Esophagus squamous epithelium (tissue), 5 donors: ENCODE data around the gene PAPPA. TPM values are rescaled to one million over a fixed set of nuclear protein-coding genes. Genes with fewer than 3 reads are reported as not detected.

Experiments
- DNase-seq: peaks from one replicate; lab custom pipeline; 2025; lab: John Stamatoyannopoulos, UW
- H3K27ac ChIP-seq, 4 donors: fragments of 200-600 bp; sonication (generic); one replicate each; pipeline ENCODE4 v1.5.1; 2016 to 2019; ENCODE audit warnings: mild to moderate bottlenecking in 1 of 4
- H3K27me3 ChIP-seq, 4 donors: fragments of 200-600 bp; sonication (generic); 1 replicate in 3 of 4; 2 replicates in 1 of 4; pipeline versions ENCODE4 v1.5.1 to v1.6.0; 2017 to 2021; ENCODE audit warnings: antibody characterized with exemption in 1 of 4
- H3K36me3 ChIP-seq, 3 donors: fragments of 200-600 bp; sonication (generic); one replicate each; pipeline ENCODE4 v1.5.1; 2016 to 2019
- H3K4me1 ChIP-seq, 3 donors: fragments of 200-600 bp; sonication (generic); one replicate each; pipeline ENCODE4 v1.5.1; 2017 to 2019
- H3K4me3 ChIP-seq, 4 donors: fragments of 200-600 bp; sonication (generic); 1 replicate in 3 of 4; 2 replicates in 1 of 4; pipeline ENCODE4 v1.5.1; 2016 to 2019; ENCODE audit warnings: mild to moderate bottlenecking in 2 of 4, moderate library complexity in 1 of 4
- H3K9me3 ChIP-seq, 3 donors: fragments of 200-600 bp; sonication (generic); one replicate each; pipeline ENCODE4 v1.5.1; 2016 to 2019
- CTCF ChIP-seq, 6 experiments: fragments of 450-650 bp in 4 of 6; fragments of 200-600 bp in 2 of 6; sonication (generic) in 2 of 6; IDR thresholded peaks; one replicate each; pipeline ENCODE4 v1.5.1; 2016 to 2019; ENCODE audit warnings: antibody characterized with exemption in 6 of 6, mild to moderate bottlenecking in 4 of 6, moderate library complexity in 4 of 6
- POLR2A ChIP-seq, 4 donors: fragments of 450-650 bp; IDR thresholded peaks; one replicate each; pipeline ENCODE4 v1.6.1; 2017; ENCODE audit warnings: antibody characterized with exemption in 4 of 4, mild to moderate bottlenecking in 4 of 4, moderate library complexity in 3 of 4
- WGBS, 2 donors: methylation state at CpG; one replicate each; pipeline ENCODE4 v1.1.5; 2018; 5-methylcytosine and 5-hydroxymethylcytosine counted together
- intact Hi-C: fragments of 100-400 bp; cut with DNase I; formaldehyde crosslinking; loops from one replicate; pipeline ENCODE4 v1.15.0; 2022
- total RNA-seq, 4 donors: library from RNA; depleted of rRNA; stranded (reverse); fragments of >200 nt; gene quantifications; one replicate each; pipeline ENCODE4 v1.1.0, GENCODE V29; 2016
- donor health status: DM: yes; HTN: yes; CAD: no.

The PAPPA gene
- total RNA-seq, 4 donors from 2014 or later, result 8.3 to 13.7 (median 11.4) TPM

GRCh38 chr9:116189683-116190082 lies 36.1 kb downstream of the PAPPA start:
- 30 to 70% methylated on average over 2 of the region's 5 CpGs for WGBS, 2 donors
- Histone ChIP-seq H3K9me3 (no peaks in the 10 kb centered on the region), H3K27me3 (no peaks in the 10 kb centered on the region), H3K27ac (no peak overlapping the region), H3K36me3 (peaks cover 0 to 13% (median 0%) of the 10 kb centered on the region in 3 donors), H3K4me3 (no peak overlapping the region), H3K4me1 (peaks cover 0 to 4% (median 0%) of the 10 kb centered on the region in 3 donors)
- intact Hi-C loops, result no loop called here
- TF ChIP-seq POLR2A (IDR thresholded peaks at IDR 0.05), result no peak
- no peak for TF ChIP-seq CTCF (IDR thresholded peaks at IDR 0.05)
- DNase-seq, result no peak

GRCh38 chr9:116190637-116191396 lies 37.2 kb downstream of the PAPPA start:
- Histone ChIP-seq H3K36me3 (peaks cover 0 to 13% (median 0%) of the 10 kb centered on the region in 3 donors), H3K4me1 (peaks cover 0 to 4% (median 0%) of the 10 kb centered on the region in 3 donors), H3K4me3 (no peak overlapping the region), H3K27ac (no peak overlapping the region), H3K27me3 (no peaks in the 10 kb centered on the region), H3K9me3 (no peaks in the 10 kb centered on the region)
- TF ChIP-seq POLR2A (IDR thresholded peaks at IDR 0.05) (no peak), CTCF (IDR thresholded peaks at IDR 0.05) (no peak)
- intact Hi-C loops, result no loop called here
- 46 to 49% methylated on average over 2 to 6 of the region's 6 CpGs for WGBS, 2 donors
- no peak for DNase-seq

- TF ChIP-seq POLR2A (IDR thresholded peaks at IDR 0.05) (no peak), CTCF (IDR thresholded peaks at IDR 0.05) (no peak)
- Histone ChIP-seq H3K27me3 (no peaks in the 10 kb centered on the region), H3K27ac (no peak overlapping the region), H3K36me3 (peaks cover 0 to 13% (median 0%) of the 10 kb centered on the region in 3 donors), H3K4me1 (peaks cover 0 to 4% (median 0%) of the 10 kb centered on the region in 3 donors), H3K4me3 (no peak overlapping the region), H3K9me3 (no peaks in the 10 kb centered on the region)
- WGBS, 2 donors, result 80 to 85% methylated on average over 2 of the region's 2 CpGs
- DNase-seq, result no peak
- intact Hi-C loops, result no loop called here
Measured at GRCh38 chr9:116191576-116192415, 38.2 kb downstream of the PAPPA start.

GRCh38 chr9:116193636-116194035 lies 40.0 kb downstream of the PAPPA start:
- DNase-seq, result no peak

More at GRCh38 chr9:116193636-116194035, 40.0 kb downstream of the PAPPA start:
- Histone ChIP-seq H3K27ac (no peak overlapping the region), H3K4me1 (peaks cover 0 to 4% (median 0%) of the 10 kb centered on the region in 3 donors), H3K36me3 (no peaks in the 10 kb centered on the region), H3K9me3 (no peaks in the 10 kb centered on the region), H3K4me3 (no peak overlapping the region), H3K27me3 (no peaks in the 10 kb centered on the region)
- intact Hi-C loops, result no loop called here
- TF ChIP-seq CTCF (IDR thresholded peaks at IDR 0.05) (no peak), POLR2A (IDR thresholded peaks at IDR 0.05) (no peak)
